GM12878 (cell line): ENCODE data around the gene SYNDIG1. TPM values are rescaled to one million over a fixed set of nuclear protein-coding genes. Genes with fewer than 3 reads are reported as not detected.

Experiments
- ATAC-seq: fragments of 200-7000 bp; cut with Tn5 transposase; 3 replicates; pipeline ENCODE4 v1.9.1; 2020; ENCODE audit warnings: mild to moderate bottlenecking, moderate library complexity
- BruUV-seq: library from RNA; stranded (reverse); fragments of 400-500 nt; replicated peaks from 2 replicates; lab custom pipeline; 2021; lab: Mats Ljungman, UMichigan
- CTCF ChIA-PET: fragments of 300-600 bp; sonication (Branson Sonifier 250); formaldehyde crosslinking; extraction: SDS; loops from one replicate; lab custom pipeline; 2021; ENCODE audit warnings: inconsistent platforms; lab: Yijun Ruan, JAX
- POLR2A ChIA-PET: fragments of 350-600 bp; formaldehyde crosslinking; extraction: SDS; loops from one replicate; lab custom pipeline; 2021; ENCODE audit warnings: inconsistent platforms; lab: Charles Lee
- RAD21 ChIA-PET: fragments of 300-600 bp; sonication (Branson Sonifier 250); formaldehyde crosslinking; loops from one replicate; lab custom pipeline; 2023; ENCODE audit warnings: antibody characterized with exemption; ENCODE audit not compliant: unreplicated experiment; lab: Charles Lee
- SMC1A ChIA-PET: fragments of 300-600 bp; sonication (Branson Sonifier 250); formaldehyde crosslinking; loops from one replicate; lab custom pipeline; 2023; ENCODE audit not compliant: unreplicated experiment, uncharacterized antibody; lab: Charles Lee
- DNase-seq: peaks from one replicate; pipeline ENCODE4 v3.0.0-alpha.2; 2011; ENCODE audit warnings: low read depth, low spot score
- FAIRE-seq: peaks from 3 replicates; lab custom pipeline; 2011; peaks lifted over from hg19 to GRCh38; lab: Jason Lieb, UNC
- H2AFZ ChIP-seq: 2 replicates; pipeline ENCODE4 v1.6.0; 2011; ENCODE audit warnings: low read depth, low read length, control low read depth; ENCODE audit not compliant: control insufficient read depth
- H3K27ac ChIP-seq: 2 replicates; pipeline ENCODE4 v1.5.1; 2011; ENCODE audit warnings: control low read depth; ENCODE audit not compliant: control insufficient read depth, insufficient read depth
- H3K27me3 ChIP-seq, 2 experiments: replicated peaks in 1 of 2; 2 replicates each; pipeline versions ENCODE4 v1.6.0 to v1.6.1; 2011; ENCODE audit warnings: low read length in 1 of 2; ENCODE audit not compliant: control insufficient read depth in 2 of 2, insufficient read depth in 2 of 2
- H3K36me3 ChIP-seq, 2 experiments: 2 replicates each; pipeline ENCODE4 v1.5.1; 2011; ENCODE audit warnings: low read length in 1 of 2; ENCODE audit not compliant: control insufficient read depth in 2 of 2, insufficient read depth in 2 of 2
- H3K4me1 ChIP-seq: 2 replicates; pipeline ENCODE4 v1.6.1; 2011; ENCODE audit warnings: mild to moderate bottlenecking, low read length, moderate library complexity, mixed read lengths; ENCODE audit not compliant: control insufficient read depth, insufficient read depth
- H3K4me2 ChIP-seq: 2 replicates; pipeline ENCODE4 v1.6.0; 2011; ENCODE audit warnings: control low read depth; ENCODE audit not compliant: control insufficient read depth, insufficient read depth
- H3K4me3 ChIP-seq: fragments of 200-600 bp; sonication (generic); 2 replicates; pipeline ENCODE4 v1.5.1; 2016
- H3K79me2 ChIP-seq: 2 replicates; pipeline ENCODE4 v1.6.0; 2011; ENCODE audit warnings: low read length; ENCODE audit not compliant: control insufficient read depth, insufficient read depth
- H3K9ac ChIP-seq: 2 replicates; pipeline ENCODE4 v1.8.0; 2011; ENCODE audit warnings: low read length, control low read depth, mixed read lengths; ENCODE audit not compliant: control insufficient read depth, insufficient read depth
- H3K9me3 ChIP-seq: replicated peaks from 3 replicates; pipeline ENCODE4 v1.5.1; 2011; ENCODE audit warnings: mild to moderate bottlenecking, low read length; ENCODE audit not compliant: control insufficient read depth, insufficient read depth
- H4K20me1 ChIP-seq: 2 replicates; pipeline ENCODE4 v1.6.0; 2011; ENCODE audit not compliant: control insufficient read depth, insufficient read depth
- BACH1 ChIP-seq: fragments of 450-650 bp; IDR thresholded peaks from 2 replicates; pipeline ENCODE4 v1.6.1; 2017; ENCODE audit warnings: mild to moderate bottlenecking, borderline replicate concordance
- GATAD2B ChIP-seq: fragments of 450-650 bp; conservative IDR thresholded peaks from 2 replicates; pipeline ENCODE4 v1.6.1; 2017; ENCODE audit warnings: low read depth, mild to moderate bottlenecking, moderate library complexity
- IKZF2 ChIP-seq, 2 experiments: fragments of 450-650 bp; IDR thresholded peaks; 2 replicates each; pipeline ENCODE4 v1.6.1; 2017; ENCODE audit warnings: mild to moderate bottlenecking in 2 of 2, moderate library complexity in 2 of 2
- NFYB ChIP-seq: IDR thresholded peaks from 2 replicates; pipeline ENCODE4 v1.6.1; 2011; ENCODE audit warnings: low read depth, mild to moderate bottlenecking, low read length, improper control_type of control experiment, moderate library complexity; ENCODE audit not compliant: insufficient read depth
- SIX5 ChIP-seq: IDR thresholded peaks from 2 replicates; pipeline ENCODE4 v1.6.1; 2011; ENCODE audit warnings: mild to moderate bottlenecking, low read depth, low read length, moderate library complexity; ENCODE audit not compliant: severe bottlenecking
- TCF3 ChIP-seq: IDR thresholded peaks from 2 replicates; pipeline ENCODE4 v1.6.1; 2012; ENCODE audit warnings: low read depth, mild to moderate bottlenecking, low read length, borderline replicate concordance; ENCODE audit not compliant: insufficient read depth
- WGBS: methylation state at CpG from one replicate; pipeline ENCODE4 v1.1.6; 2016; ENCODE audit warnings: low lambda C conversion rate; ENCODE audit not compliant: insufficient replicate concordance, insufficient coverage; ENCODE audit errors: missing lambda C conversion rate; 5-methylcytosine and 5-hydroxymethylcytosine counted together
- in situ Hi-C: fragments of 300-500 bp; cut with MboI; formaldehyde crosslinking; loops from 9 replicates; pipeline ENCODE4 v1.14.3; 2018; ENCODE audit warnings: mixed read lengths
- intact Hi-C: fragments of 100-400 bp; cut with micrococcal nuclease; formaldehyde crosslinking; loops from one replicate; pipeline ENCODE4 v1.14.2; 2022; ENCODE audit not compliant: unreplicated experiment
- polyA plus RNA-seq, 11 experiments: library from polyadenylated mRNA; depleted of rRNA in 4 of 11; unstranded in 6 of 11; stranded (reverse) in 5 of 11; fragments of >200 nt; fragmentation: Nextera tagmentation in 4 of 11; fragmentation: Illumina TruSeq in 1 of 11; extraction: Ambion mirVana in 4 of 11; extraction: Trizol in 1 of 11; gene quantifications; 1 replicate in 1 of 11; 2 replicates in 10 of 11; pipeline versions ENCODE4 v1.2.1 to v1.2.3, GENCODE V29; 2011 to 2016; ENCODE audit warnings: inconsistent platforms in 2 of 11, missing spikeins in 2 of 11, low read depth in 1 of 11
- total RNA-seq, 4 experiments: library from RNA; depleted of rRNA in 3 of 4; stranded (reverse); fragments of >200 nt in 3 of 4; fragmentation: Illumina TruSeq in 1 of 4; extraction: Trizol in 1 of 4; gene quantifications; 2 replicates each; pipeline versions ENCODE4 v1.2.1 to v1.2.3, GENCODE V29; 2013 to 2021

SYNDIG1 gene
- total and polyA plus RNA-seq, 10 of the 15 experiments (the other 5 are each of a cell fraction or from before 2014, with no cell fraction given): not detected

DNA sequence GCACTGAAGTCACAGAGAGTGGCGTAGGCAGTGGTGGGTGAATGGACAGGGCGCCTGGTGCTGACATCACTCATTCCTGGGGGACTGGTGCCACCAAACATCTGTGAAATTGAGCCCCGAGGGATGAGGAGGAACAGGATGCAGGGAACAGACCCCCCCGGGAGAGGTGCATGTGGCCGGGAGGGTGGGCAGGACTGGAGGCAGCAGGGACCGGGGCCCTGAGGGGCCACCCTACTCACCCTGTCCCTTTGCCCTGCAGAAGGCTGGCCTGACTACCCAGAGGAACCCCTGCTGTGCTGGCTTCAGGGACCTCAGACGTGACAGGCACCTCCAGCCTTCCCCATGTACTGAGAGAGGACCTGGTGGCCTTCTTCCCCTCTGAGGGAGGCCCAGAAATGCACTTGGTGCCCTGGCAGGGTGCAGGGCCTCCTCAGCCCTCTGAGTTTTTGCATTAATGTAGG, 25.1 kb downstream of the SYNDIG1 start:
- ChIA-PET POLR2A (no interaction called here), RAD21 (no interaction called here)
- H3K27me3 ChIP-seq: no peaks in the 10 kb centered on the region
- TF ChIP-seq BACH1 (no peak), SIX5 (no peak), TCF3 (no peak)
- TF ChIP-seq, all 136 proteins: peak for 0
- H3K4me3 ChIP-seq: no peak overlapping the region
- no peak overlapping the region for H3K4me2 ChIP-seq
- H3K79me2 ChIP-seq: no peaks in the 10 kb centered on the region
- in situ Hi-C loops: no loop called here
- SMC1A ChIA-PET: no interaction called here
- intact Hi-C loops: no loop called here
- CTCF ChIA-PET: no interaction called here
- no peaks in the 10 kb centered on the region for H3K36me3 ChIP-seq
- no peak overlapping the region for H3K27ac ChIP-seq
- H3K9ac ChIP-seq: no peak overlapping the region
- FAIRE-seq (no peak), DNase-seq (no peak), ATAC-seq (no peak)
- H3K9me3 ChIP-seq: no peaks in the 10 kb centered on the region
- no peaks in the 10 kb centered on the region for H4K20me1 ChIP-seq
- H3K4me1 ChIP-seq: no peaks in the 10 kb centered on the region; the same call in 1 of the 2 replicates
- WGBS: 12% methylated on average over 4 of the region's 7 CpGs
- BruUV-seq: no TSS peak
- H2AFZ ChIP-seq: no peak overlapping the region

DNA sequence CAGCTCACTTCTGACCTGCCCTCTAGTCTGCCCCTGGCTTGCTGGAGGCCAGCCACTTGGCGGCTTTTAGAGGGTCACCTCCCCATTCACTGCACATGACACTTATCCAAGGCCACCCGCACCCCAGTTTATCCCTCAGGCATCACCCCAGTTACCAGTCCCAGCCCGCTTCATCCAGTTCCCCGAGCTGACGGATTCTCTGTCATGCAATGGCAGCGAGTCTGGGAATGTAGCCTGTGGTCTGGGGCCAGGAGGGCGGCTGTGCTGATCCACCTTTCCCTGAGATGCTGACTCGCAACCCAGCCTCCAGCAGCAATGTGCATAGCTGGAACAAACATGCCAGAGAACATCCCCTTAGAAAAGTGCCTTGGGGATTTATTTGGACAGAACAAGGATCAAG, 25.8 kb downstream of the SYNDIG1 start:
- no TSS peak for BruUV-seq
- no peaks in the 10 kb centered on the region for H3K79me2 ChIP-seq
- no peak overlapping the region for H3K9ac ChIP-seq
- TF ChIP-seq IKZF2 (IDR thresholded peaks at IDR 0.05) (no peak), GATAD2B (no peak), NFYB (no peak)
- intact Hi-C loops: no loop called here
- H3K9me3 ChIP-seq: no peaks in the 10 kb centered on the region
- ChIA-PET SMC1A (no interaction called here), POLR2A (no interaction called here), RAD21 (no interaction called here), CTCF (no interaction called here)
- no peak overlapping the region for H3K4me3 ChIP-seq
- no peaks in the 10 kb centered on the region for H3K27me3 ChIP-seq
- FAIRE-seq (no peak), DNase-seq (no peak), ATAC-seq (no peak)
- H3K4me1 ChIP-seq: no peaks in the 10 kb centered on the region; the same call in 1 of the 2 replicates
- H2AFZ ChIP-seq: no peak overlapping the region
- WGBS: 46% methylated on average over 8 of the region's 8 CpGs
- no peaks in the 10 kb centered on the region for H4K20me1 ChIP-seq
- H3K4me2 ChIP-seq: no peak overlapping the region
- H3K27ac ChIP-seq: no peak overlapping the region
- in situ Hi-C loops: no loop called here
- no peaks in the 10 kb centered on the region for H3K36me3 ChIP-seq
